HepG2 (cell line): ENCODE results near the gene WNT2B. TPM values are rescaled to one million over a fixed set of nuclear protein-coding genes. Genes with fewer than 3 reads are reported as not detected.
A peak's percentile ranks its signal among the peaks of the same experiment; 100 is the strongest.

ENCODE experiments used
- ARNTL ChIP-seq: sonication (generic); formaldehyde crosslinking; IDR thresholded peaks from 2 replicates; pipeline ENCODE4 v1.4.0; 2020; ENCODE audit warnings: mild to moderate bottlenecking, missing genetic modification reagents
- CBFB ChIP-seq: sonication (generic); formaldehyde crosslinking; IDR thresholded peaks from 2 replicates; pipeline ENCODE4 v1.4.0; 2020; ENCODE audit warnings: missing genetic modification reagents
- DMTF1 ChIP-seq: sonication (generic); formaldehyde crosslinking; IDR thresholded peaks from 2 replicates; pipeline ENCODE4 v1.4.0; 2020; ENCODE audit warnings: mild to moderate bottlenecking, missing genetic modification reagents
- ELF3 ChIP-seq: IDR thresholded peaks from 2 replicates; pipeline ENCODE4 v1.6.1; 2016; ENCODE audit warnings: missing genetic modification reagents, missing compliant biosample characterization
- FOXP1 ChIP-seq, 2 experiments: fragments of 450-650 bp in 1 of 2; IDR thresholded peaks; 2 replicates each; pipeline ENCODE4 v1.6.1; 2017 to 2018; ENCODE audit warnings: antibody characterized with exemption in 1 of 2
- HDAC2 ChIP-seq: sonication (generic); formaldehyde crosslinking; IDR thresholded peaks from 2 replicates; pipeline ENCODE4 v1.4.0; 2020; ENCODE audit warnings: missing genetic modification reagents
- HNRNPLL ChIP-seq: fragments of 200-400 bp; formaldehyde crosslinking; IDR thresholded peaks from 2 replicates; pipeline ENCODE4 v1.6.1; 2017; ENCODE audit warnings: mild to moderate bottlenecking, low read depth, low read length; ENCODE audit not compliant: poor library complexity, severe bottlenecking
- KDM5B ChIP-seq: sonication (generic); formaldehyde crosslinking; IDR thresholded peaks from 2 replicates; pipeline ENCODE4 v1.4.0; 2020; ENCODE audit warnings: missing genetic modification reagents, mild to moderate bottlenecking, borderline replicate concordance
- MBD4 ChIP-seq: IDR thresholded peaks from 2 replicates; pipeline ENCODE4 v1.6.1; 2012; ENCODE audit warnings: low read length, inconsistent platforms, borderline replicate concordance
- MEF2D ChIP-seq: sonication (generic); formaldehyde crosslinking; IDR thresholded peaks from 2 replicates; pipeline ENCODE4 v1.5.1; 2020; ENCODE audit warnings: mild to moderate bottlenecking, missing genetic modification reagents
- NFKB2 ChIP-seq: sonication (generic); formaldehyde crosslinking; IDR thresholded peaks from 2 replicates; pipeline ENCODE4 v1.4.0; 2020; ENCODE audit warnings: missing genetic modification reagents, borderline replicate concordance
- RAD21 ChIP-seq: fragments of 450-650 bp; formaldehyde crosslinking; IDR thresholded peaks from 2 replicates; pipeline ENCODE4 v1.5.0; 2020; ENCODE audit warnings: mild to moderate bottlenecking
- REPIN1 ChIP-seq: sonication (generic); formaldehyde crosslinking; IDR thresholded peaks from 2 replicates; pipeline ENCODE4 v1.8.0; 2022; ENCODE audit warnings: missing genetic modification reagents, low read depth, mild to moderate bottlenecking, borderline replicate concordance
- RNF2 ChIP-seq: fragments of 450-650 bp; conservative IDR thresholded peaks from 2 replicates; pipeline ENCODE4 v1.6.1; 2016; ENCODE audit warnings: low read depth
- SIN3B ChIP-seq: fragments of 150-350 bp; IDR thresholded peaks from 2 replicates; pipeline ENCODE4 v1.6.1; 2014; ENCODE audit warnings: low read length
- SKI ChIP-seq: fragments of 450-650 bp; IDR thresholded peaks from one replicate; pipeline ENCODE4 v1.6.1; 2018; ENCODE audit warnings: mild to moderate bottlenecking; ENCODE audit not compliant: partially characterized antibody
- ZFP90 ChIP-seq: sonication (generic); formaldehyde crosslinking; IDR thresholded peaks from 2 replicates; pipeline ENCODE4 v1.8.0; 2022; ENCODE audit warnings: missing genetic modification reagents, mild to moderate bottlenecking, inconsistent platforms, borderline replicate concordance
- ZNF225 ChIP-seq: sonication (generic); formaldehyde crosslinking; IDR thresholded peaks from 2 replicates; pipeline ENCODE4 v1.4.0; 2020; ENCODE audit warnings: mild to moderate bottlenecking, missing genetic modification reagents
- ZNF274 ChIP-seq: sonication (generic); formaldehyde crosslinking; IDR thresholded peaks from 2 replicates; pipeline ENCODE4 v1.5.1; 2020; ENCODE audit warnings: mild to moderate bottlenecking, missing genetic modification reagents
- ZNF280D ChIP-seq: sonication (generic); formaldehyde crosslinking; IDR thresholded peaks from 2 replicates; pipeline ENCODE4 v1.5.1; 2020; ENCODE audit warnings: mild to moderate bottlenecking, missing genetic modification reagents
- ZNF496 ChIP-seq: sonication (generic); formaldehyde crosslinking; IDR thresholded peaks from 2 replicates; pipeline ENCODE4 v1.8.1; 2023; ENCODE audit warnings: mild to moderate bottlenecking, moderate library complexity, missing genetic modification reagents; ENCODE audit not compliant: insufficient replicate concordance
- polyA plus RNA-seq, 8 experiments: library from polyadenylated mRNA; depleted of rRNA in 3 of 8; stranded (reverse) in 7 of 8; unstranded in 1 of 8; fragments of >200 nt; fragmentation: Illumina TruSeq in 4 of 8; extraction: Trizol in 4 of 8; gene quantifications; 2 replicates each; pipeline versions ENCODE4 v1.2.1 to v1.2.3, GENCODE V29; 2011 to 2016; ENCODE audit warnings: low read depth in 4 of 8, missing spikeins in 1 of 8, mixed read lengths in 1 of 8; ENCODE audit not compliant: insufficient read depth in 1 of 8
- total RNA-seq, 5 experiments: library from RNA; depleted of rRNA; stranded (reverse); fragments of >200 nt; fragmentation: Illumina TruSeq; extraction: Trizol; gene quantifications; 2 replicates each; pipeline ENCODE4 v1.2.3, GENCODE V29; 2016; ENCODE audit warnings: low read depth in 1 of 5
- TF ChIP-seq, protein P1 (sequence below): sonication (generic); formaldehyde crosslinking; IDR thresholded peaks from 2 replicates; pipeline ENCODE4 v1.5.0; 2020; ENCODE audit warnings: mild to moderate bottlenecking, missing genetic modification reagents, moderate library complexity
- TF ChIP-seq, protein P2 (sequence below): sonication (generic); formaldehyde crosslinking; IDR thresholded peaks from 2 replicates; pipeline ENCODE4 v1.5.0; 2020; ENCODE audit warnings: missing genetic modification reagents, mild to moderate bottlenecking, borderline replicate concordance

The WNT2B gene
- total and polyA plus RNA-seq, 2 of the 13 experiments (the other 11 are each of a cell fraction or from before 2014, with no cell fraction given), result 0.11 to 0.32 TPM

- TF ChIP-seq REPIN1 (CRISPR knock-in tag) (peak; percentile 86), RNF2 (peak; percentile 73; the same call in 1 of the 2 replicates), SIN3B (no peak), HNRNPLL (peak; percentile 57), ARNTL (CRISPR knock-in tag) (peak; percentile 61; the same call in 1 of the 2 replicates), ZNF496 (no peak), KDM5B (peak; percentile 86; the same call in 1 of the 2 replicates), FOXP1 (IDR thresholded peaks at IDR 0.05) (no peak), FOXP1 (CRISPR knock-in tag; IDR thresholded peaks at IDR 0.05) (no peak), ZNF274 (CRISPR knock-in tag) (peak; percentile 85), HDAC2 (CRISPR knock-in tag) (peak; percentile 27; the same call in 1 of the 2 replicates), DMTF1 (no peak), ELF3 (CRISPR knock-in tag) (0 out of 2 replicates have a peak, but pooled peaks have one; percentile 36), RAD21 (peak; percentile 91), MEF2D (peak; percentile 53; the same call in 1 of the 2 replicates), ZNF225 (CRISPR knock-in tag) (no peak), NFKB2 (peak; percentile 61; the same call in 1 of the 2 replicates), MBD4 (no peak), CBFB (CRISPR knock-in tag) (0 out of 2 replicates have a peak, but pooled peaks have one; percentile 45), ZNF280D (no peak), ZFP90 (0 out of 2 replicates have a peak, but pooled peaks have one; percentile 61), SKI (peak; percentile 18)
- TF ChIP-seq, protein P1, sequence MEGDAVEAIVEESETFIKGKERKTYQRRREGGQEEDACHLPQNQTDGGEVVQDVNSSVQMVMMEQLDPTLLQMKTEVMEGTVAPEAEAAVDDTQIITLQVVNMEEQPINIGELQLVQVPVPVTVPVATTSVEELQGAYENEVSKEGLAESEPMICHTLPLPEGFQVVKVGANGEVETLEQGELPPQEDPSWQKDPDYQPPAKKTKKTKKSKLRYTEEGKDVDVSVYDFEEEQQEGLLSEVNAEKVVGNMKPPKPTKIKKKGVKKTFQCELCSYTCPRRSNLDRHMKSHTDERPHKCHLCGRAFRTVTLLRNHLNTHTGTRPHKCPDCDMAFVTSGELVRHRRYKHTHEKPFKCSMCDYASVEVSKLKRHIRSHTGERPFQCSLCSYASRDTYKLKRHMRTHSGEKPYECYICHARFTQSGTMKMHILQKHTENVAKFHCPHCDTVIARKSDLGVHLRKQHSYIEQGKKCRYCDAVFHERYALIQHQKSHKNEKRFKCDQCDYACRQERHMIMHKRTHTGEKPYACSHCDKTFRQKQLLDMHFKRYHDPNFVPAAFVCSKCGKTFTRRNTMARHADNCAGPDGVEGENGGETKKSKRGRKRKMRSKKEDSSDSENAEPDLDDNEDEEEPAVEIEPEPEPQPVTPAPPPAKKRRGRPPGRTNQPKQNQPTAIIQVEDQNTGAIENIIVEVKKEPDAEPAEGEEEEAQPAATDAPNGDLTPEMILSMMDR (CRISPR knock-in tag), result peak; percentile 98
- TF ChIP-seq, protein P2, sequence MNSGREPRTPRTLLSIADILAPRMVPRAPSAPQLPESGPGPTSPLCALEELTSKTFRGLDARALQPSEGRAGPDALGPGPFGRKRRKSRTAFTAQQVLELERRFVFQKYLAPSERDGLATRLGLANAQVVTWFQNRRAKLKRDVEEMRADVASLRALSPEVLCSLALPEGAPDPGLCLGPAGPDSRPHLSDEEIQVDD (CRISPR knock-in tag), result no peak
Observed at GRCh38 chr1:112466078-112466660, 42.6 kb upstream of the WNT2B start (continued).
